H1 (cell line): ENCODE data around the gene HDAC8.

ENCODE experiments used
- CREB1 ChIP-seq: IDR thresholded peaks from 2 replicates; pipeline ENCODE4 v1.6.1; 2012; ENCODE audit warnings: inconsistent platforms
- CTCF ChIP-seq, 3 experiments: IDR thresholded peaks; 1 replicate in 2 of 3; 2 replicates in 1 of 3; pipeline versions ENCODE4 v1.5.1 to v1.6.1; 2011; ENCODE audit warnings: low read length in 3 of 3, mild to moderate bottlenecking in 3 of 3, inconsistent platforms in 2 of 3, low read depth in 1 of 3, moderate library complexity in 1 of 3; ENCODE audit not compliant: insufficient read depth in 1 of 3; ENCODE audit errors: control extremely low read depth in 1 of 3
- EP300 ChIP-seq, 2 experiments: IDR thresholded peaks; 1 replicate in 1 of 2; 2 replicates in 1 of 2; pipeline ENCODE4 v1.6.1; 2011 to 2012; ENCODE audit warnings: low read depth in 2 of 2, low read length in 2 of 2, mild to moderate bottlenecking in 2 of 2, borderline replicate concordance in 1 of 2, inconsistent platforms in 1 of 2, moderate library complexity in 1 of 2
- EZH2 ChIP-seq: fragments of 200-600 bp; sonication (generic); IDR thresholded peaks from 2 replicates; pipeline ENCODE4 v1.7.1; 2012; ENCODE audit warnings: low read depth, mild to moderate bottlenecking, moderate library complexity, low read length, inconsistent platforms; ENCODE audit not compliant: severe bottlenecking
- FOSL1 ChIP-seq: IDR thresholded peaks from 2 replicates; pipeline ENCODE4 v1.6.1; 2011; ENCODE audit warnings: mild to moderate bottlenecking, low read depth, low read length, moderate library complexity; ENCODE audit not compliant: insufficient read depth
- JUND ChIP-seq: IDR thresholded peaks from 2 replicates; pipeline ENCODE4 v1.6.1; 2011; ENCODE audit warnings: mild to moderate bottlenecking, improper control_type of control experiment, low read length
- MAFK ChIP-seq: IDR thresholded peaks from 2 replicates; pipeline ENCODE4 v1.6.1; 2012; ENCODE audit warnings: low read depth, mild to moderate bottlenecking, improper control_type of control experiment, low read length
- POLR2A ChIP-seq, 2 experiments: IDR thresholded peaks; 1 replicate in 1 of 2; 2 replicates in 1 of 2; pipeline ENCODE4 v1.6.1; 2011; ENCODE audit warnings: low read depth in 2 of 2, low read length in 2 of 2, mild to moderate bottlenecking in 2 of 2; ENCODE audit errors: control extremely low read depth in 1 of 2
- POLR2AphosphoS5 ChIP-seq: IDR thresholded peaks from 2 replicates; pipeline ENCODE4 v1.6.1; 2011; ENCODE audit warnings: low read depth, low read length
- RXRA ChIP-seq: IDR thresholded peaks from 2 replicates; pipeline ENCODE4 v1.6.1; 2011; ENCODE audit warnings: low read depth, mild to moderate bottlenecking, low read length, moderate library complexity; ENCODE audit not compliant: insufficient read depth
- SIX5 ChIP-seq: IDR thresholded peaks from 2 replicates; pipeline ENCODE4 v1.6.1; 2011; ENCODE audit warnings: mild to moderate bottlenecking, low read depth, low read length
- ZNF274 ChIP-seq: IDR thresholded peaks from 2 replicates; pipeline ENCODE4 v1.7.0; 2012; ENCODE audit warnings: low read length, borderline replicate concordance; ENCODE audit errors: extremely low read depth

- TF ChIP-seq CTCF (IDR thresholded peaks at IDR 0.05; ENCODE audit: control extremely low read depth in 1 of 3, insufficient read depth in 1 of 3, low read depth in 1 of 3, low read length in 3 of 3): peak in 1 of 3 experiments; percentile 20; a peak in 1 of 4 replicates
- TF ChIP-seq EP300 (IDR thresholded peaks at IDR 0.05; ENCODE audit: borderline replicate concordance in 1 of 2, low read depth in 2 of 2, low read length in 2 of 2): no peak
- no peak for TF ChIP-seq POLR2A (IDR thresholded peaks at IDR 0.05; ENCODE audit: control extremely low read depth in 1 of 2, low read depth in 2 of 2, low read length in 2 of 2)
- no peak for TF ChIP-seq ZNF274
- no peak for TF ChIP-seq RXRA
- TF ChIP-seq POLR2AphosphoS5: no peak
- TF ChIP-seq SIX5: no peak
- TF ChIP-seq EZH2: no peak
- no peak for TF ChIP-seq CREB1
- TF ChIP-seq FOSL1: no peak
- TF ChIP-seq MAFK: no peak
- TF ChIP-seq JUND: no peak
Measured at GRCh38 chrX:72609313-72609712, 36.7 kb upstream of the HDAC8 start.
